ENCODE data around the gene REPS2.
"Not testable (repeated sequence)": the region's sequence is repeated elsewhere in the genome, so short reads cannot be mapped to it uniquely, and the experiment has no call there.

REPS2 gene

DNA sequence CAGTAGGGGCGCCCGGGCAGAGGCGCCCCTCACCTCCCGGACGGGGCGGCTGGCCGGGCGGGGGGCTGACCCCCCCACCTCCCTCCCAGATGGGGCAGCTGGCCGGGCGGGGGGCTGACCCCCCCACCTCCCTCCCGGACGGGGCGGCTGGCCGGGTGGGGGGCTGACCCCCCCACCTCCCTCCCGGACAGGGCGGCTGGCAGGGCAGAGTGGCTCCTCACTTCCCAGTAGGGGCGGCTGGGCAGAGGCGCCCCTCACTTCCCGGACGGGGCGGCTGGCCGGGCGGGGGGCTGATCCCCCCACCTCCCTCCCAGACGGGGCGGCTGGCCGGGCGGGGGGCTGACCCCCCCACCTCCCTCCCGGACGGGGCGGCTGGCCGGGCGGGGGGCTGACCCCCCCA lies 18.5 kb downstream of the REPS2 start:
- DNase-seq = not testable (repeated sequence)

DNA sequence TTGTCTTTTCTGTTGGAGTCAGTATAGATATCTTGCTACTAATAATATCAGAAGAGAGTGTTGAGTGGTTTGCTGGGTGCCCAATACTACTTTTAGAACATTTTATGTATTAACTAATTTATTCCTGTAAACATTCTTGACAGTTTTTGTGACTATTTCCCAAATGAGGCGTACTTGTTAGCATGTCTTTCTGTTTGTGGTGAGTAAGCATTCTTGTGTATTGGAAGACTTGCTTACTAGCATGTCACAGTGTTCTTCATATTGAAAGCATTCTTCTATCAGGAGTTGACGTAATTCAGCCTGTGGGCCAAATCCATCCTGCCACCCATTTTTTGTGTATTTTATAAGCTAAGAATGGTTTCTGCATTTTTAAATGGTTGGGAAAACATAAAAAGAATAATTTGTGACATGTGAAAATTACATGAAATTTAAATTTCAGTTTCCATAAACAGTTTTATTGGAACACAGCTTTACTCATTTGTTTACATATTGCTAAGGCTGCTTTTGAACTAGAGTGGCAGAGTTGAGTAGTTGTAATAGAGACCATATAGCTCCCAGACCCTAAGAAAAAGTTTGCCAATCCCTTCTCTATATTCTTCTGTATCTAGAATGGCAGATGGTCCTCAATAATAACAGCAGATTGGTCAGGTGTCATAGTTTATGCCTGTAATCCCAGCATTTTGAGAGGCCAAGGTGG lies 20.4 kb downstream of the REPS2 start:
- no peak for DNase-seq

DNA sequence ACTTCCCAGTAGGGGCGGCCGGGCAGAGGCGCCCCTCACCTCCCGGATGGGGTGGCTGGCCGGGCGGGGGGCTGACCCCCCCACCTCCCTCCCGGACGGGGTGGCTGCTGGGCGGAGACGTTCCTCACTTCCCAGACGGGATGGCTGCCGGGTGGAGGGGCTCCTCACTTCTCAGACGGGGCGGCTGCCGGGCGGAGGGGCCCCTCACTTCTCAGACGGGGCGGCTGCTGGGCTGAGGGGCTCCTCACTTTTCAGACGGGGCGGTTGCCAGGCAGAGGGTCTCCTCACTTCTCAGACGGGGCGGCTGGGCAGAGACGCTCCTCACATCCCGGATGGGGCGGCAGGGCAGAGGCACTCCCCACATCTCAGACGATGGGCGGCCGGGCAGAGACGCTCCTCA lies 22.3 kb downstream of the REPS2 start:
- not testable (repeated sequence) for DNase-seq

DNA sequence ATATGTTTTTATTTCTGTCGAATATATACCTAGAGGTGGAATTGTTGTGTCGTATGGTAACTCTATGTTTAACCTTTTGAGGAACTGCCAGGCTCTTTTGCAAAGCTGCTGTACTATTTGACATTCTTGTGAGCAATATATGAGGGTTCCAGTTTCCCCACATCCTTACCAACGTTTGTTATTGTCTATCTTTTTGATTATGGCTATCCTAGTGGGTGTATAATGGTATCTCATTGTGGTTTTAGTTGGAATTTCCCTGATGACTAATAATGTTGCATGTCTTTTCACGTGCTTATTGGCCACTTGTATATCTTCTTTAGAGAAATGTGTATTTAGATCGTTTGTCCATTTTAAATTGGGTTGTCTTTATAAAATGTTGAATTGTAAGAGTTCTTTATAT lies 24.5 kb downstream of the REPS2 start:
- no peak for DNase-seq

DNA sequence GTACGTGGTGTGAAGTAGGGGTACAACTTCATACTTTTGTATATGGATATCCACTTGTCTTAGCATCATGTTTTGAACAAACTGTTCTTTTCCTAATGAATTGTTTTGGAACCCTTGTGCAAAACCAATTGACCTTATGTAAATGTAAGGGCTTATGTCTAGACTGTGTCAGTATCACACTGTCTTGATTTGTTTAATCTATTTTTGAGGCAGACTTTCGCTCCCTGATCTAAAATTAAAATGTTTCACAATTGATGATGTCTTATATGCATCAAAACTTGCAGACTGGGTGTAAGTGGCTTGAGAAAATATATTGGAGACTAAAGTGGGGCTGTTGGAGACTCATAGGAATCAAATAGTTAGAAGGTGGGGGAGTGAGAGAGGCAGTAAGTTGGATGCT lies 25.2 kb downstream of the REPS2 start:
- no peak for DNase-seq

DNA sequence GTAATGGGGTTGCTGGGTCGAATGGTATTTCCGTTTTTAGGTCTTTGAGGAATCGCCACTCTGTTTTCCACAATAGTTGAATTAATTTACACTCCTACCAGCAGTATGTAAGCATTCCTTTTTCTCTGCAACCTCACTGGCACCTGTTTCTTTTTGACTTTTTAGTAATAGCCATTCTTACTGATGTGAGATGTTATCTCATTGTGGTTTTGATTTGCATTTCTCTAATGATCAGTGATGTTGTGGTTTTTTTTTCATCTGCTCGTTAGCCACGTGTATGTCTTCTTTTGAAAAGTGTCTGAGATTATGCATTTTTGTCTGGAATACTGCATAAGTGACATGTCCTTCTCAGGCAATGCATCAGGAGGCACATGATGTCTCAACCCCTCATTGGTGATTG lies 28.8 kb downstream of the REPS2 start:
- DNase-seq = no peak

DNA sequence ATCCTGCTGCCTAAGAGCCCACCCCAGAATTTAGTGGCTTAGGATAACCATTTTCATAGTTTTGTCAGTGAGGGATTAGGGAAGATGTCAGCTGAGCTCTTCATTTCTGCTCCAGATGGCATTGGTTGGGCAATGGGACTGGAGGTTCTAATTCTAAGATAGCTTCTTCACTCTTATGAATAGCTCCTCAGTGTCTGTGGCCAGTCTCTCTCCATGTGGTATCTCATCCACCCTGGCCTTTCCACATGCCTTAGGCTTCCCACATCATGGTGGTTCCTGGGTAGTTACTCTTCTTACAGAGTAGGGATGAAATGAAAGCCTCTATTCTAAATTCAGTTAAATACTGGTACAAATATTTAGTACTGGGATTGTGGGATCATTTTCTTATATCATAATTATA lies 31.3 kb downstream of the REPS2 start:
- DNase-seq = no peak

DNA sequence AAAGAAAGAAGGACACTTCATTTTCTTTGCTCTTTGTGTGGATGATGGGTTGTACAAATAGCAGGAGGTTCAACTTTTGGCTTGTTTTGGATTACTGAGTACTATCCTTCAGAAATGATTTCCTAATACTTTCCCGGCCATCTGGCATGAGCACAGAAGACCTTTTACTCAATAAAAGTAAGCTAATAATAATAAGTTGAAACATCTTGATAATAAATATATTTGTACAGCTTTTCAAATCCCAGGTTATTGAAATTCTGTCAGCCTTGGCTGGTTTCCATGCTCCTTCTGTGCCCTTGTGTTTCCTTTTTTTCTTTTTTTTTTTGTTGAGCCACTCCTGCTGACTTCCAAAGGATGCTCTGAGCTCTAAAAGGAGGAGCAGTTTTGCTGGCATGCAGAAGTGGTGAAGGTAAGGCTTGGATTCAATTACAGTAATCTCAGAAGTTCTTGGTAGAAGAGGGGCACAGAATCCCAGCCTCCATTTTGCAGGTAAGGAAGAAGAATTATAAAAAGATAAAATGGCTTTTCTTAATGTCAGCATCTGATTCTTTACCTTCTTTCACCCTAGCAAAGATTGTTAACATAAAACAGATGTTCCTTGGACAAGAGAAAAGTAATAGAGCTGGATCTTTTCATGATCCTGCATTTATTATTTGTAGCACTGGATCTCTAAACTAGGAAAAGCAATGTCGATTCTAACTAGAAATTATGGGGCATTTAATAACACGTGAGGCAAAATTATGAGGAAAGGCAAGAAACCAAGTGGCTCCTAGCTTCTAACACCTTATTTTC lies 31.9 kb downstream of the REPS2 start:
- no peak for DNase-seq

DNA sequence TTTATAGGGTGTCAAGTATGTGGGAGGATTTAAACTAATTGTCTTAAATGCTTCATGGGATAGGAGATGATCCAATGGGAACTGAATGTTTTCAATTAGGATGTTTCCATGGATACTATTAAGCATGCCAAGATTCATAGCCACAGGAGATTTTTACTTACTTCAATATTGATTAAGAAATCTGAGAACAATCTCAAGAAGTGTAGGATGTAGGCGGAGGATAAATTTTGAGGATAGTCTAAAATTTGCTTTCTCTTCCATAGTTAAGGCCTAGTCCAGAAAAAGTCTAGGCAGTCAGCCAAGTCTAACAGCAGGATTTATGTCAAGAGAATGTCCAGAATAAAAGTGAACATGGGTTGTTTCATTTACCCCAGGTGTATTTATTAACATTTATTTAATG lies 32.8 kb downstream of the REPS2 start:
- DNase-seq = no peak

DNA sequence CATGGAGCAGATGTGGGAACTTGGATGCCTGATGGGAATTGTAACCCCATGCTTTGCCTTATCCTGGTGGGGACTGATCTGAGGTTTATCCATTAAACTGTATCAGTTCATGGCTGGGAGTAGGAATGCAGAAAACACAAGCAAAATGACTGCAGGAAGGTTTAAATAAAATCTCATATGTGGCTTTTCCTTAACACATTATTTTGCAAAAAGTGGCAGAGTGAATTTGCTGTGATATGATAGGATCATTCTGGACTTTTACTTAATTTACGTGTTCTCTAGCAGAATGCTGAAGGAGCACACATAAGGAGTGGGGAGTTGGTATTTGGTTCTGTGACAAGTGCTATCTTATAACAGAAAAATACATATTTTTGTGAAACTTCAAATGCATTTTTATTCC lies 34.8 kb downstream of the REPS2 start:
- DNase-seq = no peak

DNA sequence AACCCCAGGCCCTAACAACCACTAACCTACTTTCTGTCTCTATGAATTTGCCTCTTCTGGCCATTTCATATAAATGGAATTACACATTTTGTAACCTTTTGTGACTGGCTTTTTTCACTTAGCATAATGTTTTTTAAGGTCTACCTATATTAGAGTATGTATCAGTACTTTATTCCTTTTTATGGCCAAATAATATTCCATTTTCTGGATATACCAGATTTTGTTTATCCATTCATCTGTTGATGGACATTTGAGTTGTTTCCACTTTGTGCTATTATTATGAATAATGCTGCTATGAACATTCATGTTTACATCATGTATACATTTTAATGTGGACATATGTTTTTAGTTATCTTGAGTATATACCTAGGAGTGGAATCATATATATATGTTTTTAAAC lies 35.5 kb downstream of the REPS2 start:
- no peak for DNase-seq

DNA sequence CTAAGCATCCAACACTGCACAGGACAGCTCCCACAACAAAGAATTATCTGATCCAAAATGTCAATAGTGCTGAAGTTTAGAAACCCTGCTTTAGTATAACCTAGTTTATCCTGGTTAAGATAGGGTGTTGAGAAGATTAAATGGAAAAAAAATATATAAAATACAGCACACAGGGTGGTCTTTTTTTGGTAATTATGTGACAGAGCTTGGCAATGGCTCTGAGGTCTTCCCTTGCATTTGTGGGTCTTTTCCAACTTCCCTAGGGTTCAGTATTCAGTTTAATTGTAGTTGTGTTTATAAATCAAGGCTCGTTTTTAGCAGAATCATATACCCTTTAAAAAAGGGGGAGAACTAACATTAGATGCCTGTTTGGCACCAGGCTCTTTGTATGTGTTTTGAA lies 36.6 kb downstream of the REPS2 start:
- no peak for DNase-seq

DNA sequence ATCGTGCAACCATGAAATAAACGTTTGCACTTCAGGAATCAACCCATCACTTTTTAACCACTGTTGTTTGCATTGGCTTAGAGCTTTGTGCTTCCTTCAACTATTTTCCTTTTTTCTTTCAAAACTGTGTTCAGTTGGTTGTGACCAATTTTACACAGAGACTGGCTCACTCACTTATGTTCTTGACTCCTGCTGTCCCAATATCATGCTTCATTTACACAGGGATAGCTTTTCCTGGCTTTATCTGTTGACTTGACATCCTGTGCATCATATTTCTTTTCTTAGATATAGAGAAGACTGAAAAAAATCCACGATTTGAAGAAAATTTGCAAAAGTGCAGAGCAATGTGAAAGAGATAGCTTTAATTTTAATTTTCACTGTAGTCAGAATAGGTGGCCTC lies 38.8 kb downstream of the REPS2 start:
- DNase-seq = no peak

DNA sequence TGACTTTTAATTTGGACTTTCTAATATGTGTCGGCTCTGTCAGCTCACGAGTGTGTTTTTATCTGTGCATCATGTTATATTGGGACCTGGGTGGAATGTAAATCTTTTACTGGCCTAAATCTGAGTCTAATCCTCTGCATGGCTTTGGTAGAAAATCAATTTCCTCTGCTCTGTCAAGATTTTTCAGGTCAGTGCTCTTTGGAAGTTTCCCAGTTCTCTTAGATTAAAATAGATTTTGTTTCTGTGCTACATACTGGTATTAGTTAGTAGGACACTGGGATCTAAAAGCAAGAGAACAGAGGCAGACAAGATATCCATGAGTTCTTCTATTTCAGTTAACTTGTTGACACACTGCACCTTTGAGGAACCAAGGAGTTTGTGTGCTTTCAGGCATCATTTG lies 39.7 kb downstream of the REPS2 start:
- DNase-seq = no peak

DNA sequence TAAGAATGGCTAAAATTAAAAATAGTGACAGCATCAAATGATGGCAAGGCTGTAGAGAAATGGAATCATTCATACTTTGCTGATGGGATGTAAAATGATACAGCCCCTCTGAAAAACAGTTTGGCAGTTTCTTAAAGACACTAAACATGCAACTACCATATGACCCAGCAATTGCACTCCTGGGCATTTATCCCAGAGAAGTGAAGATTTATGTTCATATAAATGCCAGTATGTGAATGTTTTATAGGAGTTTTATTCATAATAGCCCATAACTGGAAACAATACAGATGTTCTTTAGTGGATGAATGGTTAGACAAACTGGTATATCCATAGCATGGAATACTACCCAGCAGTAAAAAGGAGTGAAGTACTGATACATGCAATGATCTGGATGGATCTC lies 43.3 kb downstream of the REPS2 start:
- no peak for DNase-seq

DNA sequence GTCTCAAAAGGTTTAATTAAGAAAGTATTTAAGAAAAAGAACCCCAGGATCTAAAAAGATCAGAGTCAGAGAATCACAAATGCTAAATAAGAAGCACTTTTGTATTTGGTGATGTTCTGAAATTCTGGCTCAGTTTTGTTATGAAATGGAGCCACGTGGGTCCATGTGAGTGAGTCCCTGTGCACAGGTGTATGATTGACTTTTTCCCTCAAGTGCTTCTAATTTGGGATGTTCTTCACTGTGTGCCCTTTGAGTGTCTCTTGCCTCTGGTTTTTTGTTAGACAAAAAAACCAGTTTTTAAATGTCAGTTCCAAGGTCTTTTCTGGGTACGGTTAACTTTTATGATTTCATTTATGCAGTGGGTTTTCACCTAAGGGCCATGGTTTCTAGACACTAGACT lies 44.4 kb downstream of the REPS2 start:
- DNase-seq = no peak

DNA sequence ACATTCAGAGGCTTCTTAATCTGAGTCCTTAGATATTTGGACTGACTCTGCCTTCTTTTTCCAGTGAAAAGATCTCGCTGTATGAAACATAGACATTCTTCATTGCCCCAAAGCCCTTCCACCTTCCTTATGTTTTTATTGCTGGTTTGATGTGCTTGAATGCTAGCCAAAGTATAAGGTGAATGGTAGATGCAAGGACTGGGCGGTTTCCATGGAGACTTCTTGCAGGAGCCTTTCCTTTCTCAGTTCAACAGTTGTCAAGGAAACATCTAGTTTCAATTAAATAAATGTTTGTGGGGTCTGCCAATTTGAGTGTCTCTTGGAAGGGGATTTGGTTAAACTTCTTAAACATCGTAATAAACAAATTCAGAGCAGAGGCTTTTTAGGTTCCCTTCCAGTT lies 46.0 kb downstream of the REPS2 start:
- no peak for DNase-seq

DNA sequence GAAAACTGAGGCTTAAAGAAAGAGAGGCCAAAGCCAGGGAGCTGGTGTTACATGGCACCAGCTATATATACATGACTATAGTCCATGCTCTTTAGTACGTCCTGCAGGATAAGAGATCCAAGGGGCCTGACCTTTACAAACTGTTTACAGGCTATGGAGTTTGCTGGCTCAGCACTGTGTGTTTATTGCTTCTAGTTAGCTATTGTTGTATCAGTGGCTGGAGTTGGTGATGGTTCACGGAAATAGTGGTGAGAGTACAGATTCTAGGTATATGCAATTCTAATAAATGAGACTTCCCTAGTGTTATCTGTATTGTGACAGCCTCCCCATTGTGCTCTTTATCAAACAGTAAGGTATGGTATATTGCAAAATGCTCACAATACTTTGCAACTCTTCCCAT lies 46.5 kb downstream of the REPS2 start:
- no peak for DNase-seq

DNA sequence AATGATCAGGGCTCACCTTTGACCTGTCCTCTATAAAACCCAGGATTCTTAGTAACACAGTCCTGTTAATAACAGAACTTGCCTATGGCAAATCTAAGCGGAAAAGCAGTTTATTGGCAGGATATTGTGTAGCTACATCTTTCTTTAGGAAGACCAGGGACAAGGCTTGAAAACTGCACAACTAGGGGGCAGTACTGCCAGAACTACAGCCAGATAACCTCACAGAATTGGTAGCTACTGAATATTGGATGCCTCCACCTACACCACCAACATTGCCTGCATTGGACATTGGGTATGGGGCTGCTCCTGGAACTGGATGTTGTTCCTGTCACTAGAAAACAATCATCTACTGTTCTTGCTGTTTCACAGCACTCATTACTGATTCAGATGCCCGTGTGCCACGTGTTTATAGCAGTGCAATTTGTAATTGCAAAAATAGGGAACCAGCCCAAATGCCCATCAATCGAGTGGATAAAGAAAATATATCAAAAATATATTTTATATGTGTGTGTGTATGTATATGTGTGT lies 47.4 kb downstream of the REPS2 start:
- no peak for DNase-seq

DNA sequence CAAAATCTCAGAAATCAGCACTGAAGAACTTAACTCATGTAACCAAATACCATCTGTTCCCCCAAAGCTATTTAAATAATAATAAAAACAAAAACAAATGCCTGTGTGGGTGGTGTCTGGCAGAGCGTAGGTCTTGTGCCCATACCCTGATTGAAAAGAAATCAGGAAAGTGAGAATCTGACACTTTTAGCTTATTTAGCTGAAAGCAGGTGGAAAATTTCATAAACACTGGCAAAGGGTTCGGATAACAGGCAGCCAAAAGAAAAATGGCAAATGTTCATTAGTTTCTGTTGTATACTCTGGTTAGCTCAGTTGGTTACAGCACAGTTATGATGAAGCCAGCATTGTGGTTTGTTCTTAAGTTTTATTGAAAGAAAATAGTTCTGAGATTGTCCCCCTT lies 48.3 kb downstream of the REPS2 start:
- no peak for DNase-seq

DNA sequence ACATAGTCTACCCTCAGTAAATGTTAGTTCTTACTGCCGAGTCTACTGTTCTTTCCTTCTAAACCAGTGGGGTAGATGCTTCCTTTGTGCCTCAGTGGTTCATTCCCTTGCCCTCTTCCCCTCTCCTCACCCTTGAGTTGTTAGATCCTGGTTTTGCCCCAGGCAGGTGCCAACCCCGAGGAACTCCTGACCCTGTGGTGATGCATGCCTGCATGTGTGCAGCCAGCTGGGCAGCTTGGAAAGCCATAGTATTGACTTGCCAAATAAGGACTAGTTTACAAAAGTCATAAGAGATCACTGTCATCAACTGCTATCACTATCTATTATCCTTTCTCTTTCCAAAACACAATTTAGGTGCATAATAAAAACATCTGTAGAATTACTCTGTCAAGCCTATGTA lies 50.9 kb downstream of the REPS2 start:
- DNase-seq = no peak

DNA sequence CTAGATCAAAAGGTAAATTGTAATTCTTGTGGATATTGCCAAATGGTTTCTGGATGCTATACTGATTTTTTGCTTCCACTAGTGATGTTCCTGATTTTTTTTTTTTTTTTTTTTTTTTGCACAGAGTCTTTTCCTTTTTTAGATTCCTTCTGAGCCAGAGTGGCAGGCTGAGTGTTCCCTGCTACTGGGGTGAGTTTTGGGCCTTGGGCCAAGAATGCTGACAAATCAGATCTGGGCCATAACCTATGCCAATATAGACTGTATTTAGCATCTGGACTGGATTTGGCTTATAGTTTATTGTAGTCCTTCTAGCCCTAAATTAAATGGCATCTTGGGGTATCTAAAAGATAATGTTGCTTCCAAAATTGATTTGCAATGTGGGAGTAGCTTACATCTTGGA lies 52.8 kb downstream of the REPS2 start:
- no peak for DNase-seq

DNA sequence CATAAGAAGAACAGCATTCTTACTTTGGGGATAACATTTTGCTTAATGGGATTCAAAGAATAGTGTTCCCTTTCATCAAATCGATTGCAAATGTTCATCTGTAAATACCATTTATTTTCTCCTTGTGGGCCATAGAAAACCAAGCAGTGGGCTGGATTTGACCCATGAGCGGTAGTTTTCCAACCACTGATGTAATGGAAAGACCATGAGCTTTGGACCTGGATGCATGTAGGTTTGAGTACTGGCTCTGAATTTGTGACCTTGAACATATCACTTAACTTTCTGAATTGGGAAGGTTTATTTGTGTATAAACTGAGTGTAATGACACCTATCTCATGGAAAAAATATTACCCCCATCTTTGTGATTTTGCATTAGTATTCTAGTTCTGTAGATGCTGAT lies 54.3 kb downstream of the REPS2 start:
- DNase-seq = no peak

DNA sequence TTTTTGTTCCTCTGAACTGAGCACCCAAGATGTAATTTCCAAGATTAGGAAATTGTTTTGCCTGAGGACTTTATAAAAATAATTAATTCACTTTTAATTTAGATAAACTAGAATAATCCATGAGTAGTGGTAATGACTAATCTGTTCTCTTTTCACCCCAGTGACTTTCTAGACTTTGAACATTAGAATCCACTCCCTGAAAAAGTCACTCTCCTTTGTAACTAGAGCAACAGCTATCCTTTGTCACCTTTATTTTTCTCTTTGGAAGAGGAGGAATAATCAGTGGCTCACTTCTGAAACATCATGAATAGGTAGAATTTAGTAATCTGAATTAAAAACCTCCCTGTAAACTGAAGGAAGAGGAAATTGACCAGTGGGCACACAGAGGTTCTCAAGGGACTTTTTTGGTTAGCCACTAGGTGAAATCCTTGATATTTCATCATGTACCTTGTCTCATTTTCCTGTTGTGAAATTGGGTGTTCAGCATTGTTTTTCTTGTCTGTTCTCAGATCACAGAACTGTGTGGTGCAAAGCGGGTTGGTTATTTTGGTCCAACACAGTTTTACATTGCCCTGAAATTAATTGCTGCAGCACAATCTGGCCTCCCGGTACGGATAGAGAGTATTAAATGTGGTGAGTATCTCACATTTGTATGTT lies 59.4 kb downstream of the REPS2 start:
- DNase-seq = no peak

Measured in DMS79 (cell line).